Mesangial cell (primary cell): ENCODE results near the gene PRAF2. TPM values are rescaled to one million over a fixed set of nuclear protein-coding genes. Genes with fewer than 3 reads are reported as not detected.

Experiments
- total RNA-seq: library from RNA; depleted of rRNA; stranded (reverse); fragments of >200 nt; gene quantifications from 2 replicates; pipeline ENCODE4 v1.2.3, GENCODE V29; 2015

The PRAF2 gene, protein sequence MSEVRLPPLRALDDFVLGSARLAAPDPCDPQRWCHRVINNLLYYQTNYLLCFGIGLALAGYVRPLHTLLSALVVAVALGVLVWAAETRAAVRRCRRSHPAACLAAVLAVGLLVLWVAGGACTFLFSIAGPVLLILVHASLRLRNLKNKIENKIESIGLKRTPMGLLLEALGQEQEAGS
- 27.7 and 35.4 TPM in 2 replicates for total RNA-seq

DNA sequence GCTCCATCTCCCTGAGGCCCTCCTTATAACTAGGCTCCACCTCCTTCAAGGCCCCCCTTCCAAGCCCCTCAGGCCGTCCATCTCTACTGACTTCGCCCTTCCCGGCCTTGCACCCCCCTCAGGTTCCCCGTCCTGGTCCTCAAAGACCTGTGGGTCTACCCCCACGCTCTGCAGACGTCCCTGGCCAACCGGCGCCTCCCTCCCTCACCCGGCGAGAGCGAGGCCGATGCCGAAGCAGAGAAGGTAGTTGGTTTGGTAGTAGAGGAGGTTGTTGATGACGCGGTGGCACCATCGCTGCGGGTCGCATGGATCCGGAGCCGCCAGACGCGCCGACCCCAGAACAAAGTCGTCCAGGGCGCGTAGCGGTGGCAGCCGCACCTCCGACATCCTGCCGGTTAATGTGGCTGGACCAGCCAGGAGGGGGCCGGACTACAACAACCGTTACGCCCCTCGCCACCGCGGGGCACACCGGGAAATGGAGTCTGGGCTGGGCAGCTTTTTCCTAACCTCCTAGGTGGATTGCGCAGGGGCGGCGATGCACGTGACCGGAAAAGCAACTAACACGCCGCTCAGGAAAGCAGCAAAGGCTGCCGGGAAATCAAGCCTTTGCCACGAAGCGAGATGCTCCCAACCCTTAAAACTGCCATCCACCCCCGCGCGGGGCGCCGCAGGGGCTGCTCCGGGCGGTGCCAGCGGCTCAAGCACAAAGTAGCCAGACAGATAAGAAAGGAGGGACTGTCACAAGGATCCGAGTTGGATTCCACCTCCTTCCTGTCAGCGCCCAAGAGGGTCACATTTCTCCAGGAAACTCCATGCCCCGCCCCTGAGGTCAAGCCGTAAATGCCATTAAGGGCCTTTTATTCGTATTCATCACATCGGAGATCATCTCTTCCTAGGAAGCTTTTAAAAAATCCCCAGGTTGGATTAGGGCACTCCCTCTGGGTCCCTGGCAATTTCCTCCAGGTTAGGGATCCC, at the start of gene PRAF2:
PRAF2 (minus strand) TSS at position 402 of the 975 bp plus-strand sequence; CDS start at position 387, 15 bp downstream.

DNA sequence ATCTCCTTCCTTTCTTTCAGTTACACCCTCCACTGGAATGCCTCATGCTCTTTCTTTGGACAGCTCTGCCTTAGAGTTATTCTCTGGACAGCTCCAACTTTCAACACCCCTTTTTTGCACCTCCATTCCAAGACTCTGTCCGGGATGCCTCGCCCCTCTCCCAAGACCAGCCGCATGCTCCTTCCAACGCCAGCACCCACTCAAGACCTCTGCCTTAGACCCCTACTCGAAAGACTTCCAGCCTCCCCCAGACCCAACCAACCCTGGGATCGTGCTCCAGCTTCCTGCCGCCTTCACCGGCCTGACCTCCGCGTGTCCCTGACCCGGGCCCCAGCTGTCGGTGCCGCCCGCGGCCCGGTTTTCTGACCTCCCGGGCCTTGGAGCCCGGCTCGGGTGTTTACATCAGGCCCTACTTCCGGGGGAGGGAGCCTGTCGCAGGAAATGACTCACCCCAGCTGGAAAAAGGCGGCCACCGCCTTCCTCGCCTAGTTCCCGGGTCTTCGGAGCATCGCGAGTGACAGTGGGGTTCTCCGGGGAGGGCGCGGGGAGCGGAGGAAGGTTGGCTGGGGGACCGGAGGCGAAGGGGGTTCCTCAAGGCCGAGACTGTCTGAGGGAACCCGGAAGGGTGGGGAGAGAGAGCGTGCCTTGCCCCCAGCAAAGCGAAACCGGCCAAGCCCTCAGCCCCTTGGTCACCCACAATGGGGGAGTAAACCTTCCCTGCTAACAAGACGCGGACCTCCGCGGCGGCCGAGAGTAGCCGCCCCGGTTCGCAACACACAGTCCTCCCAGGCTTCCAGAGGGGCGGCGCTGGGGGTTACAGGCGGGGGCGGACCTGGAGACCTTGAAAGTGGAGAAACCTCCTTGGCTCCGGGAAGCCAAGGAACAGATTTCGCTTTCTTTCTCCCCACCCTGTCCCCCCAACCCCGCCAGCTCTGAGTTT, 6.0 kb upstream of the PRAF2 start, which contains the start of gene WDR45:
WDR45 (minus strand) TSS at position 399 of the 940 bp plus-strand sequence. CDS start 1,792 bp downstream, outside the sequence.

DNA sequence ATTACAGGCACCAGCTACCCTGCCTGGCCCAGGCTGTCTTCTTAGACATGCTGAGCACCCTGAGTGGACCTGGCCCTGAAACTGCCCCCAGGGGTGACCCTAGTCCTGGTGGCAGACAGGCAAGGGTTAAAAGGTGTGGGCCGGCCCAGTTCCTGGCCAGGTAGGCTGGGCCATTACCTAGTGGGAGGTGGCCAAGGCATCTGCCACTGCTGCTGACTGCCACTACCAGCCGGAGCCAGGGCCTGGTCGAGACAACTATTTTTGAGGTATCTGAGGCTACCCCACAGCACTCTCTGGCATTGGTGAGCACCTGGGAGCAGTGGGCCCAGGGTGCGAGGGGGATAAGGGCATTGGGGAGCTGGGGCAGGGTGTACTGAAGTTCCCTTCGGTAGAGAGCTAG, 15.0 kb downstream of the PRAF2 start, which contains the start of gene CCDC120:
CCDC120 (plus strand) TSS at position 206 of the 400 bp plus-strand sequence. CDS start 3,043 bp downstream, outside the sequence.

DNA sequence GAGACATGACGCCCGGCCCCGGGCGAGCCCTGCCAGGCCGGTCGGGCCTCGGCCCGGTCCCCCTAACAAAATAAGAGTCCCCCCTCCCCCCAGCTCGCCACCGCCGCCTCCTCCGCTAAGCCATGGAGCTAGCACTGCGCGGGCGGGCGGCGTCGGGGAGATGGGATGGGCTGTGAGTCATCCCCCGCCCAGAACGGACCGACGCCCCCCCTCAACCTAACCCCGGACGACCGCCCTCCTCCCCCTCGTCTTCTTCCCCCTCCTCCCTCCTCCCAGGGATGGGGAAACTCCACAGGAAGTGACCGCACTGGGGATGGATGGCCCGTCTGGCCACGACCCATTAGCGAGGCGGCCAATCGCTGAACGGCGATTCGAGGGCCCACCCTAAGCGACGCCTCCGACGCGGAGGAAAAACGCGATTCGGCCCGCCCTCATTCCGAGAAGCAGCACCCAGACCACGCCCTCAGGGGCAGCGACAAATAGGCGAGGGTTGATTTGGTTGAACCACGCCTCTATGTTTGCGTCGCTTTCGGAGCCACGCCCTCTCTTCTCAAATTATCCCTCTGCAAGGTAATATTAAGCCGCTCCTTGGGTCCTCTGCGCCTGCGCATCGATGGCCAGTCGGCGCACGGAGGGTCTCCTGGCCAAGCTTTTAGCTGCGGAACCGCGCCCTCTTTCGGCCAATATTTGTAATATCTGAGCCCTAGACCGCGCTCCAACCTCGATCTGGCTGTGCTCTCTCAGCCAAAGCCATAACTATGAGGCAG, 30.4 kb downstream of the PRAF2 start, which contains the start of gene TFE3:
TFE3 (minus strand) TSS at position 138 of the 767 bp plus-strand sequence; CDS start at position 7, 131 bp downstream.

Other genes with a start within 250 kb of the PRAF2 start
- gene ERAS, start 247.5 kb downstream of the PRAF2 start, total RNA-seq, result not detected in 2 replicates
- gene PCSK1N, start 238.4 kb downstream of the PRAF2 start, total RNA-seq, result 9.5 and 32.6 TPM in 2 replicates
- gene TIMM17B, start 176.2 kb downstream of the PRAF2 start, total RNA-seq, result 76.9 and 84.4 TPM in 2 replicates
- gene PQBP1, start 176.1 kb downstream of the PRAF2 start, total RNA-seq, result 59.7 and 70.9 TPM in 2 replicates
- gene SLC35A2, start 162.4 kb downstream of the PRAF2 start, total RNA-seq, result 26.7 and 34.0 TPM in 2 replicates
- gene PIM2, start 155.0 kb downstream of the PRAF2 start, total RNA-seq, result 9.0 and 13.0 TPM in 2 replicates
- 34.7 and 47.8 TPM in 2 replicates for gene OTUD5, start 116.4 kb downstream of the PRAF2 start, total RNA-seq
- gene KCND1, start 102.2 kb downstream of the PRAF2 start, total RNA-seq, result 0.98 and 3.4 TPM in 2 replicates
- 9.3 and 17.5 TPM in 2 replicates for gene GRIPAP1, start 71.7 kb downstream of the PRAF2 start, total RNA-seq
- 67.7 and 71.9 TPM in 2 replicates for gene TFE3, start 30.6 kb downstream of the PRAF2 start, total RNA-seq
- gene CCDC120, start 15.0 kb downstream of the PRAF2 start, total RNA-seq, result 3.1 and 10.0 TPM in 2 replicates
- gene WDR45, start 5.9 kb upstream of the PRAF2 start, total RNA-seq, result 30.3 and 77.5 TPM in 2 replicates
- 19.9 and 21.2 TPM in 2 replicates for gene GPKOW, start 49.7 kb upstream of the PRAF2 start, total RNA-seq
- 1.8 and 4.6 TPM in 2 replicates for gene MAGIX, start 88.8 kb upstream of the PRAF2 start, total RNA-seq
- gene PLP2, start 97.9 kb upstream of the PRAF2 start, total RNA-seq, result 109 and 200 TPM in 2 replicates
- 9.8 and 10.8 TPM in 2 replicates for gene PRICKLE3, start 112.4 kb upstream of the PRAF2 start, total RNA-seq
- gene SYP, start 126.2 kb upstream of the PRAF2 start, total RNA-seq, result 1.5 TPM in 1 of 2 replicates, not detected in the other
- gene CACNA1F, start 159.3 kb upstream of the PRAF2 start, total RNA-seq, result under 0.01 TPM in 1 of 2 replicates, not detected in the other
- 22.0 and 23.7 TPM in 2 replicates for gene CCDC22, start 161.5 kb upstream of the PRAF2 start, total RNA-seq
- gene FOXP3, start 190.7 kb upstream of the PRAF2 start, total RNA-seq, result not detected in 2 replicates
- 1.5 and 9.5 TPM in 2 replicates for gene PPP1R3F, start 195.8 kb upstream of the PRAF2 start, total RNA-seq
- not detected in 2 replicates for gene GAGE10, start 229.6 kb upstream of the PRAF2 start, total RNA-seq
- not detected in 2 replicates for gene GAGE12J, start 248.0 kb upstream of the PRAF2 start, total RNA-seq